A204.1 (cell line): ENCODE measurements around the gene GATA6.

Experiments
- FAIRE-seq: peaks from 2 replicates; lab custom pipeline; 2012; peaks lifted over from hg19 to GRCh38; lab: Jason Lieb, UNC

The GATA6 gene

DNA sequence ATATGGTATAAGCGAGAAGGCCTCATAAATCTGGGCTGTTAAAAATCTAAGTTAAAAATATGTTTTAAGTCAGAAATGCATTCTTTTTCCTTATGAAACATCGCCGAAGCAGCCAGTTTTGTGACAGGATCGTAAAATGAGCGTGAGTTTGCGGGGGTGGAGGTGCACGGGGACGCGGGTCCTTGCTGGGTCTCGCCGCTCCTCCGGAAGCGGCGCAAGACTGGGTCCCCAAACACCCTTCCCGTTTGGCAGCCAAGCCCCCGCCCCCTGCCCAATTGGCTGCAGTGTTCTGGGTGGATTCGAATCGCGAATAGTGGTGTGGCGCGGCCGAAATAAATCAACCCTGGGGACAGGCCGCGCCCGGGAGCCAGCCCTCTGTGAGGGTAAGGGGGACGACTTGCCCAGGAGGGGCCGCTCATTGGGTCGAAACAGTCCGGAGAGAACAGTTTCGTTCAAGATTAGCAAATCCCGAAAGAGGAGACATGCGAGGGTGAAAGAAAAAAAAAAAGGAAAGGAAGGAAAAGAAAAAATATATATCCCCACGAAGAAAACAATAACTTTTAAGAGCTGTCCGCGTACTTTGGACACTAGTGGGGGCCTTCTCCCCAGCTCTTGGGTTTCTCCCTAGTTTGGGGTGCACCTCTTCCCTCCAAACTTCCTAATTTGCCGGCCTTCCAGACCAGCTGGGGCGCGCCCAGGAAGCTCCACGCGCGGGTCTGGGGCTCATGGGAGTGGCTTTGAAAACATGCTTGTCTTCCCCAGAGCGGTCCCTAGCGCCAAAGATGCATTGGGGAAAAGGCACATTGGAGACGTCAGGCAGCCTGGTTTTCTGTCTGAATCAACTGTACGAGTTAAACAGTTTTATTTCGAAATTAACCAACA lies 3.1 kb upstream of the GATA6 start:
- no peak for FAIRE-seq

- no peak for FAIRE-seq
Measured at GRCh38 chr18:22167091-22167470, 2.3 kb upstream of the GATA6 start.

GRCh38 chr18:22167471-22168241 lies 1.7 kb upstream of the GATA6 start:
- no peak for FAIRE-seq

DNA sequence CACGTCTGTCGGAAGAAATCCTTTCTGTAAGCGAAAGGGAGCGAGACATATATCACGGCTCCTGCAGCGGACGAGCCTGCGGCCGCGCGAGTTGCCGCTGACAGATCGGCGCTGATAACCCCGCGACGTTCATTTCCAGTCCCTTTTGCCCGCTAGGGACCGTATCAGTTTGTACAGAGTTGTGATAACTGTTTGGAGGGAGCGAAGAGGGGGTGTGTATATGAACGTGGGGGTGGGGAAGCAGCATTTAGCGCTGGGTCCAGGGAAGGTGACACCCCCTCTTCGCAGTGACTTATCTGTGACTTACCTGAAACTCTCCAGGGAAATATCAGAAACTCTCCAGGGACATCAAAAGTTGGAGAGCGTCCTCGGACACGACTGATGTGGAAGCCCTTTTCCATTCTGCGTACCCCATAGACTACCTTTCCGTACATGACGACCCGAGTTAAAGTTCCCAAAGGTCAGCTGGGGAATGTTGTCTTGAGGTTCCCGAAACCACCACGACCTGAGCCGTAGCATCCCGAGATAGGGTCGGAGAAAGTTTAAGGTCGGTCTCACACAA lies 948 bp upstream of the GATA6 start:
- FAIRE-seq: no peak

- FAIRE-seq: no peak
Measured at GRCh38 chr18:22169889-22170420, 566 bp downstream of the GATA6 start.

DNA sequence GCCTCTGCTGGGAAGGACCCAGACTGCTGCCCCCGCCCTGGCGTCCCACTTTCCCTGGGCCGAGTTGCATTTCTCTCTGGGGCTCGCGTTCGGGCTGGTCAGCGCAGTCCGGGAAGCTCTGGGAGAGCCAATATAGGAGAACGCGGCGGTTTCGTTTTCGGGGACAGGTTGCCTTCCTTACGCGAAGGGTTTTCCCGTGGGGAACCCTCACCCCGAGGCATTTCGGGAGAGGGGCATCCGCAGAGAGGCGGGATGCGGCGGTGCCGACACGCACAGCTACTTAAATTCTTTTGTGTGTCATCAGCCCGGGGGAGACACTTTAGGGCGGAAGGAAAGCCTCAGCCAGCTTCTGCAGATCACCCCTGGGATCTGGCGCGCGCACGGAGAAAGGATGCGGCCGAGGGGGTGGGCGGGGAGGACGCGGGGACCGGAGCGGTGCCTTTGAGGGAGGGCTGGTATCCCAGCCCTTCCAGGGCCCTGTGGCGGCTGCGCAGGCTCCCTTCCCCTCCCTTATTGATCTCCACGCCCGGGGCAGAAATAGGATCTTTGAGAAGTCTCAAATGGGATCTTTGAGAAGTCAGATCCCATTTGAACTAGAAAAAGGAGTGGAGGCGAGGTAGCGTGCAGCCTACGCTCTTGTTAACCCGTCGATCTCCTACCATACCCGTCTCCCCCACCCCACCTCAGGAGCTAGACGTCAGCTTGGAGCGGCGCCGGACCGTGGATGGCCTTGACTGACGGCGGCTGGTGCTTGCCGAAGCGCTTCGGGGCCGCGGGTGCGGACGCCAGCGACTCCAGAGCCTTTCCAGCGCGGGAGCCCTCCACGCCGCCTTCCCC lies 1.2 kb downstream of the GATA6 start:
- FAIRE-seq: no peak

DNA sequence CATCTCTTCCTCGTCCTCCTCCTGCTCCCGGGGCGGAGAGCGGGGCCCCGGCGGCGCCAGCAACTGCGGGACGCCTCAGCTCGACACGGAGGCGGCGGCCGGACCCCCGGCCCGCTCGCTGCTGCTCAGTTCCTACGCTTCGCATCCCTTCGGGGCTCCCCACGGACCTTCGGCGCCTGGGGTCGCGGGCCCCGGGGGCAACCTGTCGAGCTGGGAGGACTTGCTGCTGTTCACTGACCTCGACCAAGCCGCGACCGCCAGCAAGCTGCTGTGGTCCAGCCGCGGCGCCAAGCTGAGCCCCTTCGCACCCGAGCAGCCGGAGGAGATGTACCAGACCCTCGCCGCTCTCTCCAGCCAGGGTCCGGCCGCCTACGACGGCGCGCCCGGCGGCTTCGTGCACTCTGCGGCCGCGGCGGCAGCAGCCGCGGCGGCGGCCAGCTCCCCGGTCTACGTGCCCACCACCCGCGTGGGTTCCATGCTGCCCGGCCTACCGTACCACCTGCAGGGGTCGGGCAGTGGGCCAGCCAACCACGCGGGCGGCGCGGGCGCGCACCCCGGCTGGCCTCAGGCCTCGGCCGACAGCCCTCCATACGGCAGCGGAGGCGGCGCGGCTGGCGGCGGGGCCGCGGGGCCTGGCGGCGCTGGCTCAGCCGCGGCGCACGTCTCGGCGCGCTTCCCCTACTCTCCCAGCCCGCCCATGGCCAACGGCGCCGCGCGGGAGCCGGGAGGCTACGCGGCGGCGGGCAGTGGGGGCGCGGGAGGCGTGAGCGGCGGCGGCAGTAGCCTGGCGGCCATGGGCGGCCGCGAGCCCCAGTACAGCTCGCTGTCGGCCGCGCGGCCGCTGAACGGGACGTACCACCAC lies 2.1 kb downstream of the GATA6 start:
- FAIRE-seq: no peak

- FAIRE-seq: no peak
Measured at GRCh38 chr18:22172120-22172582, 2.8 kb downstream of the GATA6 start.

- FAIRE-seq: no peak
Measured at GRCh38 chr18:22172594-22173049, 3.2 kb downstream of the GATA6 start.

DNA sequence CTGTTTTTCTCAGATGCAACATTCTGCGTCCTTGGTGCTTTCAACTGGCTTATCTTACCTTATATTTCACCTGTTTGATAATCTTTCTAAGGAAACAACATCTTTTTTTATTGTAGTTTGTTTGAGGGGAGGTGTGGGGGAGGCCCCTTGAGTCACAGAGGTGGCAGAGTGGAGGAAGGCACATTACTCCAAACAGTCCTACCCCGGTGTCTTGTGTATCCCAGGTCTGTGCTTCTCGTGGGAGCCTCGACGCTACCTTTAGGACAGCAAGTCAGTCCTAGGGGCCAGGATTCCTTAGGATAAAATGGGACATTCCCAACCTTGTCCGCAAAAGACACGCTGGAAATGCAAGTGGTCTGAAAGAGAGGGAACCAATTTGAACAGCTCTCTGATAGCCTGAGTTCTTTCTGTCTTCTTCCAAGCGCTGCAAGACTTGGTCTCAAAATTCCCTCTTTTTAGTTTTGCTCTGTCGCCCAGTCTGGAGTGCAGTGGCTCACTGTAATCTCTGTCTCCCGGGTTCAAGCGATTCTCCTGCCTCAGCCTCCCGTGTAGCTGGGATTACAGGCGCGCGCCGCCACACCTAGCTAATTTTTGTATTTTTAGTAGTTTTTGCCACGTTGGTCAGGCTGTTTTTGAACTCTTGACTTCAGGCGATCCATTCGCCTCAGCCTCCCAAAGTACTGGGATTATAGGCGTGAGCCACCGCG lies 4.0 kb downstream of the GATA6 start:
- FAIRE-seq: no peak

- FAIRE-seq: no peak
Measured at GRCh38 chr18:22173928-22174301, 4.5 kb downstream of the GATA6 start.

- FAIRE-seq: no peak
Measured at GRCh38 chr18:22174341-22175145, 5.2 kb downstream of the GATA6 start.

DNA sequence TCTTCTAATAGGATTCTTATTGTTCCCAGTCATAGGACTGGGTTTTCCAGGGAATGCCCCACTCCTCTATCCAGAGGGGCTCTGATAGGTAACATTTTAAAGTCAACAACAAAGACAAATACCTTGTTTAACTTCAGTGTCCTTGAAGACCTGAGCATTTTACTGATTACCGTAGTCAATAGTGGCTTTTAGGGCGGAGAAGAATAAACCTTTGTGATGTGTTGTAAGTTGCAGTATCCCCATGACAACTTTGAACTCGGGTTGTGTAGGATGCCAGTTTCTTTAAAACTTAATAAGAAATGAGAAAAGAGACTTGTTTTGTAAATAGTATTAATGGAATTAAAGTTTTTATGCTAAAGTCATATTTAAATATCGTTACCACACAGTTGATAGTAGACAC lies 6.0 kb downstream of the GATA6 start:
- no peak for FAIRE-seq

GRCh38 chr18:22176420-22177326 lies 7.3 kb downstream of the GATA6 start:
- FAIRE-seq: no peak

DNA sequence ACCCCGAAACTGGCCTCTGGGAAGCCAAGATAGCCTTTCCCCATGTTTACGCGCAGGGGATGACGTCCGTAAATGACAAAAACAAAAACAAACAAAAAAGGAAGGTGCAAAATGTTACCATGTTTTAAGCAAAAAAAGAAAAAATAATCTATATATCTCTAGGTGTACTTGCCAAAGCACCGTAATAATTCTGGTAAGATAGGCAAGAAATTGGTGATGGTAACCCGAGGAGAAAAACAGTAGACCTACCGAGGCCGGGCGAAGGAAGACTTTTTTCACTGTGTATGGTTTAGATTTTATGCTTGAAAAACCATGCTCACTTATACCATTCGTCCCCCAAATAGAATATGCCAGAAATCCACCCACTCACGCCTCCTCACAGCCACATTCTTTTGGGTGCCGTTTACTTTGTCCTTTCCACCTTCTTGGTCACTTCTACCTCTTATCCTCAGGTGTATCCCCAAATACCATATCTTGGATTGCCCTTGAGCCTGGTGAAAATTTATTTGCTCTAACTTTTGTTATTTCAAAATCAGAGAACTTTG lies 8.0 kb downstream of the GATA6 start:
- FAIRE-seq: no peak

DNA sequence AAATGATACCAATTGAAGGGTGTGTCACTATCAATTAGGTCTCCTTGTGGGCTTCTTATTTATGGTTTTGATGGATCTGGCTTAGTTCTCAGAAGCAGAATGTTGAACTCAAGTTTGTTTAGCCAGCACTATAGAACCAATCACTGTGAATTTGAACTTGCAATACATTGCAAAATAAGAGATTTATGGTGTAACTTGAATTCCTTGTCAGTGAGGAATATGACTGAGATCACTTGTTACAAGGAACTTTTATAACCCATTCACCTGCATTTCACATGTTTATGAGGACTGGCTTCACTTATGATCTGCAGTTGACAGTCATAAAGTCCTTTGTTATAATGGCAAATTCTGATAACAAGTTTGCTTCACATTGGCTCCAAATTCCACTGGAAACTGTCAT lies 9.8 kb downstream of the GATA6 start:
- no peak for FAIRE-seq

- FAIRE-seq: no peak
Measured at GRCh38 chr18:22179631-22180030, 10.2 kb downstream of the GATA6 start.

GRCh38 chr18:22180722-22181121 lies 11.3 kb downstream of the GATA6 start:
- FAIRE-seq: no peak
